SU-DHL-6 (cell line): ENCODE data around the gene FMO5.

ENCODE experiments used
- H2AFZ ChIP-seq: fragments of 200-600 bp; sonication (generic); 2 replicates; pipeline ENCODE4 v1.6.1; 2014; ENCODE audit warnings: low read depth, mild to moderate bottlenecking, moderate library complexity, mixed read lengths, antibody characterized with exemption, low read length; ENCODE audit not compliant: severe bottlenecking
- H3F3A ChIP-seq: fragments of 200-600 bp; shearing (Covaris generic); 2 replicates; pipeline ENCODE4 v1.6.0; 2016; ENCODE audit warnings: antibody characterized with exemption, mild to moderate bottlenecking; ENCODE audit not compliant: insufficient read depth
- H3K27ac ChIP-seq: fragments of 200-600 bp; sonication (generic); 2 replicates; pipeline ENCODE4 v1.5.1; 2016; ENCODE audit warnings: low read depth, mild to moderate bottlenecking, low read length, moderate library complexity, mixed read lengths
- H3K27me3 ChIP-seq: fragments of 200-600 bp; sonication (generic), shearing (Covaris generic); 2 replicates; pipeline ENCODE4 v1.6.0; 2014; ENCODE audit warnings: mild to moderate bottlenecking, low read length
- H3K36me3 ChIP-seq: fragments of 200-600 bp; sonication (generic); 2 replicates; pipeline ENCODE4 v1.6.1; 2014; ENCODE audit warnings: mild to moderate bottlenecking, low read length, mixed read lengths
- H3K4me2 ChIP-seq: fragments of 300-600, 200-600 bp; shearing (Covaris generic), sonication (generic); 2 replicates; pipeline ENCODE4 v1.6.0; 2014; ENCODE audit warnings: low read length, low read depth, mild to moderate bottlenecking; ENCODE audit not compliant: poor library complexity, severe bottlenecking
- H3K4me3 ChIP-seq: fragments of 200-600 bp; sonication (generic); 2 replicates; pipeline ENCODE4 v1.5.1; 2014; ENCODE audit warnings: antibody characterized with exemption, low read length, mild to moderate bottlenecking, mixed read lengths; ENCODE audit not compliant: insufficient read depth, poor library complexity, severe bottlenecking
- H3K79me2 ChIP-seq: fragments of 200-600 bp; sonication (generic); 2 replicates; pipeline ENCODE4 v1.6.1; 2014; ENCODE audit warnings: mild to moderate bottlenecking, low read length, moderate library complexity; ENCODE audit not compliant: insufficient read depth
- H3K9ac ChIP-seq: fragments of 200-600 bp; sonication (generic); 2 replicates; pipeline ENCODE4 v1.7.0; 2014; ENCODE audit warnings: mild to moderate bottlenecking, low read length
- H3K9me2 ChIP-seq: fragments of 200-600 bp; sonication (generic); replicated peaks from 2 replicates; pipeline ENCODE4 v1.6.1; 2014; ENCODE audit warnings: low read length; ENCODE audit not compliant: insufficient read depth
- H3K9me3 ChIP-seq: fragments of 200-600 bp; sonication (generic); 2 replicates; pipeline ENCODE4 v1.6.1; 2014; ENCODE audit warnings: low read length, mixed read lengths; ENCODE audit not compliant: insufficient read depth
- H4K20me1 ChIP-seq: fragments of 200-600 bp; sonication (generic); 2 replicates; pipeline ENCODE4 v1.6.1; 2014; ENCODE audit warnings: low read depth, mild to moderate bottlenecking, antibody characterized with exemption, low read length, moderate library complexity, mixed read lengths
- EZH2phosphoT487 ChIP-seq: fragments of 200-600 bp; sonication (generic), shearing (Covaris generic); conservative IDR thresholded peaks from 2 replicates; pipeline ENCODE4 v1.6.1; 2018; ENCODE audit warnings: mild to moderate bottlenecking, antibody characterized with exemption, low read length, moderate library complexity, mixed read lengths
- TF ChIP-seq, protein P1 (sequence below): fragments of 200-600 bp; sonication (generic); IDR thresholded peaks from one replicate; pipeline ENCODE4 v1.5.1; 2017; ENCODE audit warnings: antibody characterized with exemption, mild to moderate bottlenecking, low read length, moderate library complexity; ENCODE audit not compliant: insufficient read depth, poor library complexity, severe bottlenecking

The FMO5 gene

GRCh38 chr1:147223740-147224615 lies 1.2 kb downstream of the FMO5 start:
- Histone ChIP-seq H3K9me2 (no peaks in the 10 kb centered on the region), H3K36me3 (no peaks in the 10 kb centered on the region), H3K4me2 (no peak overlapping the region), H4K20me1 (no peaks in the 10 kb centered on the region), H3K9me3 (no peaks in the 10 kb centered on the region), H2AFZ (no peak overlapping the region), H3K4me3 (no peak overlapping the region), H3K9ac (no peak overlapping the region), H3K79me2 (no peaks in the 10 kb centered on the region), H3K27ac (no peak overlapping the region), H3K27me3 (no peaks in the 10 kb centered on the region), H3F3A (no peaks in the 10 kb centered on the region)
- TF ChIP-seq, protein P1, sequence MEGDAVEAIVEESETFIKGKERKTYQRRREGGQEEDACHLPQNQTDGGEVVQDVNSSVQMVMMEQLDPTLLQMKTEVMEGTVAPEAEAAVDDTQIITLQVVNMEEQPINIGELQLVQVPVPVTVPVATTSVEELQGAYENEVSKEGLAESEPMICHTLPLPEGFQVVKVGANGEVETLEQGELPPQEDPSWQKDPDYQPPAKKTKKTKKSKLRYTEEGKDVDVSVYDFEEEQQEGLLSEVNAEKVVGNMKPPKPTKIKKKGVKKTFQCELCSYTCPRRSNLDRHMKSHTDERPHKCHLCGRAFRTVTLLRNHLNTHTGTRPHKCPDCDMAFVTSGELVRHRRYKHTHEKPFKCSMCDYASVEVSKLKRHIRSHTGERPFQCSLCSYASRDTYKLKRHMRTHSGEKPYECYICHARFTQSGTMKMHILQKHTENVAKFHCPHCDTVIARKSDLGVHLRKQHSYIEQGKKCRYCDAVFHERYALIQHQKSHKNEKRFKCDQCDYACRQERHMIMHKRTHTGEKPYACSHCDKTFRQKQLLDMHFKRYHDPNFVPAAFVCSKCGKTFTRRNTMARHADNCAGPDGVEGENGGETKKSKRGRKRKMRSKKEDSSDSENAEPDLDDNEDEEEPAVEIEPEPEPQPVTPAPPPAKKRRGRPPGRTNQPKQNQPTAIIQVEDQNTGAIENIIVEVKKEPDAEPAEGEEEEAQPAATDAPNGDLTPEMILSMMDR, result no peak
- TF ChIP-seq EZH2phosphoT487, result no peak

DNA sequence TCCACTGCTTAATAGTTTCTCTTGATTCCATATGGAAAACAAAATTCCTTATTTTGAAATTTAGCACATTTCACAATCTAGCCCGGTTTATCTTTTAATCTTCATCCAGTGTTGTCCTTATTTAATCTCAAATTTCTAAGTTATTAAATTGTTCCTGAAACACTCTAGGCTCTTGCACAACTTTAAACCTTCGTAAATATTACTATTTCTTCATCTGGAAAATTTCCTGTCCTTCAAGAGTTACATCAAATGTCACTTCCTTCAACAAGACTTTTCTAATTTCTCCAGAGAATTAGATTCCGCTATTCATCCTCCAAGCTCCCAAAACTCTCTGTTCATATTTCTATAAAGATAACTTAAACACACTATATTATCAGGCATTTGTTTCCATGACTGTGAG lies 6.5 kb downstream of the FMO5 start:
- Histone ChIP-seq H3F3A (no peaks in the 10 kb centered on the region), H4K20me1 (no peaks in the 10 kb centered on the region), H3K79me2 (no peaks in the 10 kb centered on the region), H3K9me3 (no peaks in the 10 kb centered on the region), H3K9ac (no peak overlapping the region), H3K27me3 (no peaks in the 10 kb centered on the region), H3K27ac (no peak overlapping the region), H3K4me3 (no peak overlapping the region), H3K36me3 (no peaks in the 10 kb centered on the region), H3K9me2 (no peaks in the 10 kb centered on the region), H2AFZ (no peak overlapping the region), H3K4me2 (no peak overlapping the region)
- TF ChIP-seq, protein P1, result no peak
- TF ChIP-seq EZH2phosphoT487, result no peak

GRCh38 chr1:147217141-147217540 lies 8.0 kb downstream of the FMO5 start:
- Histone ChIP-seq H3K4me3 (no peak overlapping the region), H2AFZ (no peak overlapping the region), H3K36me3 (no peaks in the 10 kb centered on the region), H3K9ac (no peak overlapping the region), H3K9me3 (no peaks in the 10 kb centered on the region), H4K20me1 (no peaks in the 10 kb centered on the region), H3K27me3 (no peaks in the 10 kb centered on the region), H3K79me2 (no peaks in the 10 kb centered on the region), H3K4me2 (no peak overlapping the region), H3F3A (no peaks in the 10 kb centered on the region), H3K27ac (no peak overlapping the region), H3K9me2 (no peaks in the 10 kb centered on the region)
- TF ChIP-seq EZH2phosphoT487, result no peak

DNA sequence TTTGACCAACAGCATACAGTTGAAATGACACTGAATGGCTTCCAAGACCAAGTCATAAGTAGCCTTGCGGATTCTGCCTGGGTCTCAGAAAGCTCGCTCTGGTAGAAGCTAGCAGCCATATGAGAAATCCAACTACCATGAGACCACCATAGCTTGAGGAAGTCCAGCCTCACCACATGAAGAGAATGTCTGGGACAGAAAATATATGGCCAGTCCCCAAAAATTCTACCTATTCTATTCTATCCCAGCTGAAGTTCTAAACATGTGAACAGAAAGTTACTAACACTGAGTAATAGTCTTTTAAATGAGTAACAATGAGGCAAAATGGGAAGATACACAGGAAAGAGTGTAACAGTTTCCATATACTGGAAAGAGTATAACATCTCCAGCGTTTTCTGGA lies 9.0 kb downstream of the FMO5 start:
- Histone ChIP-seq H3K36me3 (no peaks in the 10 kb centered on the region), H3K9me3 (no peaks in the 10 kb centered on the region), H3F3A (no peaks in the 10 kb centered on the region), H3K4me3 (no peak overlapping the region), H3K4me2 (no peak overlapping the region), H4K20me1 (no peaks in the 10 kb centered on the region), H2AFZ (no peak overlapping the region), H3K9ac (no peak overlapping the region), H3K9me2 (no peaks in the 10 kb centered on the region), H3K27me3 (no peaks in the 10 kb centered on the region), H3K79me2 (no peaks in the 10 kb centered on the region), H3K27ac (no peak overlapping the region)
- TF ChIP-seq, protein P1, result no peak
- no peak for TF ChIP-seq EZH2phosphoT487
